Trophoblast cell (in vitro differentiated cells and primary cell): ENCODE measurements around the gene PPP2R3B.

Experiments used
- DNase-seq, 2 donors: peaks; one replicate each; pipeline ENCODE4 v3.0.0-alpha.2; 2016
- H2AFZ ChIP-seq: 2 replicates; pipeline ENCODE4 v1.6.1; 2013; ENCODE audit warnings: low read length, moderate library complexity, mild to moderate bottlenecking; ENCODE audit not compliant: insufficient read depth, poor library complexity
- H2AK5ac ChIP-seq: 2 replicates; pipeline ENCODE4 v1.6.1; 2013; ENCODE audit warnings: mild to moderate bottlenecking, low read length
- H2BK120ac ChIP-seq: 2 replicates; pipeline ENCODE4 v1.6.1; 2013; ENCODE audit warnings: low read length, mild to moderate bottlenecking, moderate library complexity; ENCODE audit not compliant: insufficient read depth, poor library complexity
- H2BK12ac ChIP-seq: 2 replicates; pipeline ENCODE4 v1.6.1; 2013; ENCODE audit warnings: mild to moderate bottlenecking, low read length, moderate library complexity
- H2BK5ac ChIP-seq: 2 replicates; pipeline ENCODE4 v1.6.1; 2013; ENCODE audit warnings: low read length, low read depth, moderate library complexity, mild to moderate bottlenecking; ENCODE audit not compliant: poor library complexity
- H3K14ac ChIP-seq: 2 replicates; pipeline ENCODE4 v1.6.1; 2013; ENCODE audit warnings: mild to moderate bottlenecking, low read length
- H3K18ac ChIP-seq: 2 replicates; pipeline ENCODE4 v1.6.1; 2013; ENCODE audit warnings: mild to moderate bottlenecking, low read length
- H3K23ac ChIP-seq: 2 replicates; pipeline ENCODE4 v1.6.1; 2013; ENCODE audit warnings: low read length
- H3K27ac ChIP-seq: 2 replicates; pipeline ENCODE4 v1.5.1; 2013; ENCODE audit warnings: low read depth, mild to moderate bottlenecking, inconsistent platforms, low read length, moderate library complexity
- H3K27me3 ChIP-seq: 2 replicates; pipeline ENCODE4 v1.6.1; 2013; ENCODE audit warnings: inconsistent platforms, mild to moderate bottlenecking, low read length, moderate library complexity; ENCODE audit not compliant: insufficient read depth
- H3K36me3 ChIP-seq, 2 experiments: 1 replicate in 1 of 2; 2 replicates in 1 of 2; pipeline ENCODE4 v1.6.1; 2013; ENCODE audit warnings: low read length in 2 of 2, mild to moderate bottlenecking in 2 of 2, moderate library complexity in 1 of 2; ENCODE audit not compliant: insufficient read depth in 2 of 2, control insufficient read depth in 1 of 2
- H3K4ac ChIP-seq: 2 replicates; pipeline ENCODE4 v1.6.1; 2013; ENCODE audit warnings: low read depth, mild to moderate bottlenecking, low read length, moderate library complexity
- H3K4me1 ChIP-seq, 2 experiments: 1 replicate in 1 of 2; 2 replicates in 1 of 2; pipeline ENCODE4 v1.6.1; 2013; ENCODE audit warnings: low read length in 2 of 2, mild to moderate bottlenecking in 2 of 2, moderate library complexity in 1 of 2; ENCODE audit not compliant: insufficient read depth in 2 of 2, control insufficient read depth in 1 of 2
- H3K4me2 ChIP-seq: 2 replicates; pipeline ENCODE4 v1.6.1; 2013; ENCODE audit warnings: inconsistent platforms, mild to moderate bottlenecking, low read length, moderate library complexity
- H3K4me3 ChIP-seq: 2 replicates; pipeline ENCODE4 v1.5.1; 2013; ENCODE audit warnings: mild to moderate bottlenecking, low read depth, low read length, inconsistent platforms
- H3K79me1 ChIP-seq: one replicate; pipeline ENCODE4 v1.6.1; 2013; ENCODE audit warnings: low read length
- H3K79me2 ChIP-seq: 2 replicates; pipeline ENCODE4 v1.6.1; 2013; ENCODE audit warnings: low read length, mild to moderate bottlenecking; ENCODE audit not compliant: control insufficient read depth, insufficient read depth, poor library complexity
- H3K9ac ChIP-seq: 2 replicates; pipeline ENCODE4 v1.6.1; 2013; ENCODE audit warnings: mild to moderate bottlenecking, low read length
- H3K9me3 ChIP-seq: 2 replicates; pipeline ENCODE4 v1.6.1; 2013; ENCODE audit warnings: low read depth, mild to moderate bottlenecking, control low read depth, inconsistent platforms, low read length; ENCODE audit not compliant: insufficient read depth
- H4K12ac ChIP-seq: 2 replicates; pipeline ENCODE4 v1.6.1; 2013; ENCODE audit warnings: low read depth, mild to moderate bottlenecking, low read length, moderate library complexity
- H4K8ac ChIP-seq: 2 replicates; pipeline ENCODE4 v1.6.1; 2013; ENCODE audit warnings: low read depth, mild to moderate bottlenecking, low read length, moderate library complexity
- H4K91ac ChIP-seq: one replicate; pipeline ENCODE4 v1.6.1; 2013; ENCODE audit warnings: low read depth, mild to moderate bottlenecking, low read length, moderate library complexity
- WGBS: extraction: QIAGEN DNeasy Blood & Tissue Kit; methylation state at CpG from one replicate; pipeline ENCODE4 v1.1.7; 2013; ENCODE audit warnings: missing lambda C conversion rate; ENCODE audit not compliant: insufficient read length, insufficient coverage; ENCODE audit errors: extremely low coverage; 5-methylcytosine and 5-hydroxymethylcytosine counted together

Gene PPP2R3B

DNA sequence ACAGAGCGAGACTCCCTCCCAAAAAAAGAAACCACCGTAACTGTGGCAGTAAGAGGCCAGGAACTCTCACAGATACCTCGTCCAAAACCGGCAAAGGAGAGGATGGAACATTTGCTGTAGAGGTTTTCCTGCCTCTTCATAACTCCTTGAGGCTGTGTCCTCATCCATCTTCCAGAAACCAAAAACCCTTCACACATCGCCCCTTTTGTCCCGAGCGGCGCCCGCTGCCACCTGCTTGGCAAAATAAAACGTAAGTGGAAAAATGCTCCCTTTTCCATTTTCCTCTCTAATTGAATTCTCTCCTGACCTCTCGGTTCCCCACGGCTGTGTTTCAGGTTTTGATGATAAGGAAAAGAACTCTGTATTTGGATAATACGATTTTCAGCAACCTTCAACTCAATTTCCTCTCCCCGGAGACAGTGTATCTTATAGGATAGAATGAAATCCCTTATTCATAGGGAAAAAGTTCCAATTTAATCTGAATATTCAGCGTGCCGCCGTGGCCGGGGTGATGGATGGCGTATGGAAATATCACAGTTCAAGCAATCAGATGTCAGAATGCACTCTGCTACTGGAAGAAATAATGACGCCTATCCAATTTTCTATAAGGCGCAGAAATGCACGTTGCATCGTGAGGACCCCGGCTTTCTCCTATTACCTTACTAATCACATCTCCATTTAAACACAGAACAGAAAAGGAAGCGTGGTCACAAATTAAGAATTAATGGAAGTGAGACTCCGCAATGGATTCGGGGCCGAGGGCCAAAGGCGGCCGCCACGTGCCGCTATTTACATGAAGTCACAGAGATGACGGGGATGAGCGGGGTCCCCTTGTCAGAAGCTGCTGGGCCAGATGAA, 5.2 kb upstream of the PPP2R3B start:
- Histone ChIP-seq H3K79me2 (peaks cover under 1% of the 10 kb centered on the region), H2BK5ac (no peak overlapping the region), H4K8ac (no peak overlapping the region), H2BK12ac (no peak overlapping the region), H3K4me2 (no peak overlapping the region), H2AK5ac (no peak overlapping the region), H3K18ac (no peak overlapping the region), H3K9me3 (no peaks in the 10 kb centered on the region), H4K91ac (no peak overlapping the region), H4K12ac (no peak overlapping the region), H3K27me3 (no peaks in the 10 kb centered on the region), H3K79me1 (peaks cover 4% of the 10 kb centered on the region), H3K27ac (no peak overlapping the region), H3K9ac (no peak overlapping the region), H3K4me1 (no peaks in the 10 kb centered on the region), H3K14ac (no peak overlapping the region), H3K4me3 (no peak overlapping the region), H2BK120ac (no peak overlapping the region), H3K4ac (no peak overlapping the region), H3K23ac (no peak overlapping the region), H2AFZ (no peak overlapping the region), H3K36me3 (no peaks in the 10 kb centered on the region)
- DNase-seq, result no peak
- no CpG with 5 or more reads among the region's 34 CpGs for WGBS

DNA sequence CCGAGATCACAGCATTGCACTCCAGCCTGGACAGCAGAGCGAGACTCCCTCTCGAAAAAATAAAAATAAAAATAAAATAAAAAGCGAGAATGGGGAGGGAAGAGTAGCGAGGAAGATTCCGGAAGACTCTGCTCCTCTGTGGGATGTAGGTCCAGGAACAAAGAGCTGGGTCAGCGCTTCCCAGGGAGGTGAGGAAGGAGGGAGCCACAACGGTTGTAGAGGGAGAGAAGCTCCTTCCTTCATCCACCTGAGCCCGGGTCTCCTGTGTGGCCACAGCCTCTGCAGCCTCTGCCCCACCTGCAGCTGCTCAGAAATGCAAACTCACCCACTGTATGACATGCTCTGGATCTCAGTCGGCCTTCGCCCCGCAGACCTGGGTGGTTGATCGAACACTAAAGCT, 3.8 kb upstream of the PPP2R3B start:
- no peak overlapping the region for H3K4me3 ChIP-seq
- H4K8ac ChIP-seq, result no peak overlapping the region
- no peak overlapping the region for H3K4ac ChIP-seq
- no peak overlapping the region for H3K23ac ChIP-seq
- H2BK5ac ChIP-seq, result no peak overlapping the region
- no peak overlapping the region for H3K27ac ChIP-seq
- H4K91ac ChIP-seq, result no peak overlapping the region
- H3K79me2 ChIP-seq, result peaks cover 6% of the 10 kb centered on the region
- H2AK5ac ChIP-seq, result no peak overlapping the region
- no peaks in the 10 kb centered on the region for H3K27me3 ChIP-seq
- H3K9me3 ChIP-seq, result no peaks in the 10 kb centered on the region
- peaks cover 7% of the 10 kb centered on the region for H3K79me1 ChIP-seq
- no peaks in the 10 kb centered on the region for H3K36me3 ChIP-seq
- no peak overlapping the region for H2AFZ ChIP-seq
- H3K14ac ChIP-seq, result no peak overlapping the region
- no peak overlapping the region for H2BK120ac ChIP-seq
- WGBS, result no CpG with 5 or more reads among the region's 13 CpGs
- H3K18ac ChIP-seq, result no peak overlapping the region
- H3K4me1 ChIP-seq, result no peaks in the 10 kb centered on the region
- no peak overlapping the region for H2BK12ac ChIP-seq
- H4K12ac ChIP-seq, result no peak overlapping the region
- no peak overlapping the region for H3K4me2 ChIP-seq
- H3K9ac ChIP-seq, result no peak overlapping the region
- DNase-seq, result no peak

DNA sequence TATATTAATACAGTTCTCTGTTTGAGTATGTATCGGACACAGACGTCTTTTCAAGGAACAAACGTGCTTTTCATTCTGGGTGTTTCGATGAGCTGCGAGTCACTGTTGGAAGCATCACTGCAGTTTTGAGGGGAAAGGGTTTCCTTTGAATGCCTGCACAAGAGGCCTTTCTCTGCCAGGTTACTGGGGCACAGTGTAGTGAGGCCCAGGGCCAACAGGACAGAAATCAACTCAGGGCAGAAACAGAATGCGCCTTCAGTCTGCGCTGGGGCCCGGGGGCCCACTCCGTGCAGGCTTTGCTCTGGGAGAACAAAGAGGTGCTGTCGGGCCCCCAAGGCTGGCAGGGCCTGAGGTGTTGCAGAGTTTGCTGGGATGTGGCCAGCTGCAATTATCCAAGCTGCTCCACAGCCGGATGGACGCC, 2.3 kb upstream of the PPP2R3B start:
- no peak overlapping the region for H3K4ac ChIP-seq
- H3K23ac ChIP-seq, result no peak overlapping the region
- WGBS, result no CpG with 5 or more reads among the region's 12 CpGs

DNA sequence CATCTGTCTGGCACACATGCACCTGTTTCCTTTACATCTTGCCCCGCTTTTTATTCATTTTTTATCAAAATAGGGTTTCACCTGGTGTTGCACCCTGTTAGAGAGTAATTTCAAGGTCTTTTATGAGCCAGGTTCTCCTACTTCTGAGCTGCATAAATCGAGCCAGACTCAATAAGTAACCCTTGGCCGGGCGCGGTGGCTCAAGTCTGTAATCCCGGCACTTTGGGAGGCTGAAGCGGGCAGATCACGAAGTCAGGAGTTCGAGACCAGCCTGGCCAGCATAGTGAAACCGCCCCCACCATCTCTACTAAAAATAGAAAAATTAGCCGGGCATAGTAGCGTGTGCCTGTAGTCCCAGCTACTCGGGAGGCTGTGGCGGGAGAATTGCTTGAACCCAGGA, 1.0 kb upstream of the PPP2R3B start:
- H3K4me1 ChIP-seq, result no peaks in the 10 kb centered on the region
- H2BK12ac ChIP-seq, result no peak overlapping the region
- no CpG with 5 or more reads among the region's 14 CpGs for WGBS
- H3K4ac ChIP-seq, result no peak overlapping the region
- H2AK5ac ChIP-seq, result peak overlapping the region; percentile 53
- H3K23ac ChIP-seq, result no peak overlapping the region
- no peaks in the 10 kb centered on the region for H3K9me3 ChIP-seq
- H3K36me3 ChIP-seq, result peaks cover 3 to 4% of the 10 kb centered on the region in 2 experiments
- no peak overlapping the region for H2BK5ac ChIP-seq
- H3K18ac ChIP-seq, result no peak overlapping the region
- H3K79me2 ChIP-seq, result peaks cover 6% of the 10 kb centered on the region
- peak overlapping the region; percentile 72 for H3K4me2 ChIP-seq
- no peak overlapping the region for H2AFZ ChIP-seq
- no peak overlapping the region for H3K14ac ChIP-seq
- DNase-seq, result no peak
- no peak overlapping the region for H3K9ac ChIP-seq
- H3K27me3 ChIP-seq, result no peaks in the 10 kb centered on the region
- H3K79me1 ChIP-seq, result peaks cover 7% of the 10 kb centered on the region
- peak overlapping the region; percentile 44 for H4K12ac ChIP-seq
- no peak overlapping the region for H3K4me3 ChIP-seq
- no peak overlapping the region for H4K91ac ChIP-seq
- H4K8ac ChIP-seq, result peak overlapping the region; percentile 82
- no peak overlapping the region for H3K27ac ChIP-seq
- H2BK120ac ChIP-seq, result no peak overlapping the region

More for the DNA sequence above, 2.3 kb upstream of the PPP2R3B start:
- Histone ChIP-seq H3K4me3 (no peak overlapping the region), H4K91ac (no peak overlapping the region), H3K18ac (no peak overlapping the region), H3K14ac (no peak overlapping the region), H4K12ac (no peak overlapping the region), H3K36me3 (no peaks in the 10 kb centered on the region), H2AFZ (no peak overlapping the region), H2BK120ac (no peak overlapping the region), H2BK12ac (no peak overlapping the region), H3K79me1 (peaks cover 7% of the 10 kb centered on the region), H3K4me1 (no peaks in the 10 kb centered on the region), H3K9me3 (no peaks in the 10 kb centered on the region), H3K27ac (no peak overlapping the region), H3K9ac (no peak overlapping the region), H2AK5ac (peak overlapping the region; percentile 7), H2BK5ac (peak overlapping the region; percentile 15), H3K27me3 (no peaks in the 10 kb centered on the region), H3K79me2 (peaks cover 6% of the 10 kb centered on the region), H3K4me2 (no peak overlapping the region), H4K8ac (peak overlapping the region; percentile 4)
- no peak for DNase-seq
